ENCODE results near the gene ARHGAP26. TPM values are rescaled to one million over a fixed set of nuclear protein-coding genes. Genes with fewer than 3 reads are reported as not detected.
A peak's percentile ranks its signal among the peaks of the same experiment; 100 is the strongest.

Gene ARHGAP26
- total and polyA plus RNA-seq, 10 donors, result 4.2 to 148 (median 55.5) TPM

DNA sequence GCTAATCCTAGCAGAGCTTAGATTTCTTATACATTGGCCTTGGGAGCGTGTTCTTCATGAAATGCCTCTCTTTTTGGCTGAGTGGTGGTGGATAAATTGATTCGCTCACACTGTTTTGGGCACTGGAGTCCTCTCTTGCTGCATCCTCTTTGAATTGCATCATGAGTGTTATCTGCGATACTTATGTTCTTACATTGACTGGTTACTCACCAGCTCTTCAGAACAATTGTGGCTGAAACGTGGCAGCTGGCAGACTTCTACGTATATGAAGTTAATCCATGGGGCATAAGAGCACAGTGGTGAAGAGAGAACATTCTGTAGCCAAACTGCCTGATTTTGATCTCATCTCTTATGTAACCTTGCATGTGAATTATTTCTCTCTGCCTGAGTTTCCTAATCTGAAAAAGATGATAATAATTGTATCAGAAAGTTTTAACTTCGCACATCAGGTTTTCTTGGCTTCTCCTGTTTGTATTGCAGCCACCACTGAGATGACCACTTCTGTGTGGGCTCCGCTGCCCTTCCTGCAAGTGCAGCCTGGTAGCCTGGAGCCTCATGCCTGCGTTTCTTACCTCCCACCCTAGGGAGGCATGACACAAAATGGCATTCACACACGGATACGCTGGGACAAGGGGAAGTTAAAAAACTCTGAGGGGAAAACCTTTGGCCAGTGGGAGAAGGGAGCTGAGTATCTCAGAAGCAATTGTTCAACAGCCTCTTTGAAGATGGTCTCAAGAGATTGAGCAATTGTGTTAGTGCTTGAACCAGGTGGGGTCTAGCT lies 295.2 kb downstream of the ARHGAP26 start:
- no peak for DNase-seq
- WGBS, 5 donors, result 69 to 82% (median 76%) methylated on average over 10 of the region's 10 CpGs
- Histone ChIP-seq H3K36me3 (peaks cover 0 to 48% (median 3%) of the 10 kb centered on the region in 6 donors), H3K4me3 (no peak overlapping the region), H3K4me1 (peaks cover 9 to 54% (median 32%) of the 10 kb centered on the region in 6 donors), H3K27ac (peak overlapping the region in 6 of 8 donors; percentile 24 to 74 (median 62)), H3K27me3 (replicated peaks in 1 of 7) (no peaks in the 10 kb centered on the region), H3K9me3 (no peaks in the 10 kb centered on the region)
- intact Hi-C loops (cut with DNase I; ENCODE audit: low total_unique reads), result no loop called here
- TF ChIP-seq POLR2A (IDR thresholded peaks at IDR 0.05) (no peak), POLR2AphosphoS5 (IDR thresholded peaks at IDR 0.05) (peak in 1 of 3 donors; percentile 50)
- TF ChIP-seq, protein P1, sequence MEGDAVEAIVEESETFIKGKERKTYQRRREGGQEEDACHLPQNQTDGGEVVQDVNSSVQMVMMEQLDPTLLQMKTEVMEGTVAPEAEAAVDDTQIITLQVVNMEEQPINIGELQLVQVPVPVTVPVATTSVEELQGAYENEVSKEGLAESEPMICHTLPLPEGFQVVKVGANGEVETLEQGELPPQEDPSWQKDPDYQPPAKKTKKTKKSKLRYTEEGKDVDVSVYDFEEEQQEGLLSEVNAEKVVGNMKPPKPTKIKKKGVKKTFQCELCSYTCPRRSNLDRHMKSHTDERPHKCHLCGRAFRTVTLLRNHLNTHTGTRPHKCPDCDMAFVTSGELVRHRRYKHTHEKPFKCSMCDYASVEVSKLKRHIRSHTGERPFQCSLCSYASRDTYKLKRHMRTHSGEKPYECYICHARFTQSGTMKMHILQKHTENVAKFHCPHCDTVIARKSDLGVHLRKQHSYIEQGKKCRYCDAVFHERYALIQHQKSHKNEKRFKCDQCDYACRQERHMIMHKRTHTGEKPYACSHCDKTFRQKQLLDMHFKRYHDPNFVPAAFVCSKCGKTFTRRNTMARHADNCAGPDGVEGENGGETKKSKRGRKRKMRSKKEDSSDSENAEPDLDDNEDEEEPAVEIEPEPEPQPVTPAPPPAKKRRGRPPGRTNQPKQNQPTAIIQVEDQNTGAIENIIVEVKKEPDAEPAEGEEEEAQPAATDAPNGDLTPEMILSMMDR (IDR thresholded peaks at IDR 0.05 in 8 of 11, conservative IDR thresholded peaks at IDR 0.05 in 3 of 11), result no peak

GRCh38 chr5:143065996-143066522 lies 295.9 kb downstream of the ARHGAP26 start:
- no peak for DNase-seq
- H3K36me3 ChIP-seq, result peaks cover 0 to 55% (median 3%) of the 10 kb centered on the region in 6 donors
- H3K4me1 ChIP-seq, result peaks cover 9 to 54% (median 32%) of the 10 kb centered on the region in 6 donors
- intact Hi-C loops (cut with DNase I; ENCODE audit: low total_unique reads), result no loop called here
- no peaks in the 10 kb centered on the region for H3K9me3 ChIP-seq
- WGBS, 5 donors, result 89 to 98% (median 93%) methylated on average over 7 of the region's 7 CpGs
- H3K27me3 ChIP-seq (replicated peaks in 1 of 7), result no peaks in the 10 kb centered on the region
- peak overlapping the region in 5 of 8 donors; percentile 24 to 74 (median 61) for H3K27ac ChIP-seq
- TF ChIP-seq POLR2AphosphoS5 (IDR thresholded peaks at IDR 0.05), result no peak
- TF ChIP-seq, protein P1 (IDR thresholded peaks at IDR 0.05 in 8 of 11, conservative IDR thresholded peaks at IDR 0.05 in 3 of 11), result no peak
- TF ChIP-seq POLR2A (IDR thresholded peaks at IDR 0.05), result no peak
- H3K4me3 ChIP-seq, result no peak overlapping the region

- no peak overlapping the region for H3K4me3 ChIP-seq
- peak overlapping the region in 7 of 8 donors; percentile 27 to 74 (median 48) for H3K27ac ChIP-seq
- peaks cover 9 to 54% (median 32%) of the 10 kb centered on the region in 6 donors for H3K4me1 ChIP-seq
- DNase-seq, result no peak
- intact Hi-C loops (cut with DNase I; ENCODE audit: low total_unique reads), result no loop called here
- H3K36me3 ChIP-seq, result peaks cover 0 to 62% (median 3%) of the 10 kb centered on the region in 6 donors
- H3K27me3 ChIP-seq (replicated peaks in 1 of 7), result no peaks in the 10 kb centered on the region
- peaks cover 0 to 5% (median 2%) of the 10 kb centered on the region in 8 donors for H3K9me3 ChIP-seq
- TF ChIP-seq POLR2A (IDR thresholded peaks at IDR 0.05), result no peak
- TF ChIP-seq, protein P1 (IDR thresholded peaks at IDR 0.05 in 8 of 11, conservative IDR thresholded peaks at IDR 0.05 in 3 of 11), result no peak
- TF ChIP-seq POLR2AphosphoS5 (IDR thresholded peaks at IDR 0.05), result no peak
- WGBS, 5 donors, result 11 to 35% (median 23%) methylated on average over 8 of the region's 8 CpGs
These were observed 296.5 kb downstream of the ARHGAP26 start for GRCh38 chr5:143066556-143067281.
